ENCODE results near the gene BICDL1.

DNA sequence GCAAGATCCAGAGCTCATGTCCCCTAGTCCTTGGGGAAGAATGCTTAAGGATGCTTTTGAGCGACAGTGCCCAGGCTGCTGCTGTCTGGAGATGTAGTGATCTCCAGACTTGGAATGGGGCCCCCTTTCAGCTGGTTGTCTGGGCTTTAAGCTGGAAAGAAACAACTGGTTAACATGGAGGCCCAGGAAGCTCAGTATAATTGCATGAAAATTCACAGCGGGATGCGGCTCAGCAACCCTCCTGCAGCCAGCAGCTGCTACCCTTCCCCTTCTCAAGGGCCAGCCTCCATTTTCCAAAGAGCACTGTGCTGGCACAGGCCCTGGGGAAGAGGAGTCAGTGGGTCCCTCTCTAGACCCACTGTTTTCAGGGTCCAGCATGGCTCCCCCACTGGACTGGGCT lies 101.2 kb downstream of the BICDL1 start:
- TF ChIP-seq, protein P1, sequence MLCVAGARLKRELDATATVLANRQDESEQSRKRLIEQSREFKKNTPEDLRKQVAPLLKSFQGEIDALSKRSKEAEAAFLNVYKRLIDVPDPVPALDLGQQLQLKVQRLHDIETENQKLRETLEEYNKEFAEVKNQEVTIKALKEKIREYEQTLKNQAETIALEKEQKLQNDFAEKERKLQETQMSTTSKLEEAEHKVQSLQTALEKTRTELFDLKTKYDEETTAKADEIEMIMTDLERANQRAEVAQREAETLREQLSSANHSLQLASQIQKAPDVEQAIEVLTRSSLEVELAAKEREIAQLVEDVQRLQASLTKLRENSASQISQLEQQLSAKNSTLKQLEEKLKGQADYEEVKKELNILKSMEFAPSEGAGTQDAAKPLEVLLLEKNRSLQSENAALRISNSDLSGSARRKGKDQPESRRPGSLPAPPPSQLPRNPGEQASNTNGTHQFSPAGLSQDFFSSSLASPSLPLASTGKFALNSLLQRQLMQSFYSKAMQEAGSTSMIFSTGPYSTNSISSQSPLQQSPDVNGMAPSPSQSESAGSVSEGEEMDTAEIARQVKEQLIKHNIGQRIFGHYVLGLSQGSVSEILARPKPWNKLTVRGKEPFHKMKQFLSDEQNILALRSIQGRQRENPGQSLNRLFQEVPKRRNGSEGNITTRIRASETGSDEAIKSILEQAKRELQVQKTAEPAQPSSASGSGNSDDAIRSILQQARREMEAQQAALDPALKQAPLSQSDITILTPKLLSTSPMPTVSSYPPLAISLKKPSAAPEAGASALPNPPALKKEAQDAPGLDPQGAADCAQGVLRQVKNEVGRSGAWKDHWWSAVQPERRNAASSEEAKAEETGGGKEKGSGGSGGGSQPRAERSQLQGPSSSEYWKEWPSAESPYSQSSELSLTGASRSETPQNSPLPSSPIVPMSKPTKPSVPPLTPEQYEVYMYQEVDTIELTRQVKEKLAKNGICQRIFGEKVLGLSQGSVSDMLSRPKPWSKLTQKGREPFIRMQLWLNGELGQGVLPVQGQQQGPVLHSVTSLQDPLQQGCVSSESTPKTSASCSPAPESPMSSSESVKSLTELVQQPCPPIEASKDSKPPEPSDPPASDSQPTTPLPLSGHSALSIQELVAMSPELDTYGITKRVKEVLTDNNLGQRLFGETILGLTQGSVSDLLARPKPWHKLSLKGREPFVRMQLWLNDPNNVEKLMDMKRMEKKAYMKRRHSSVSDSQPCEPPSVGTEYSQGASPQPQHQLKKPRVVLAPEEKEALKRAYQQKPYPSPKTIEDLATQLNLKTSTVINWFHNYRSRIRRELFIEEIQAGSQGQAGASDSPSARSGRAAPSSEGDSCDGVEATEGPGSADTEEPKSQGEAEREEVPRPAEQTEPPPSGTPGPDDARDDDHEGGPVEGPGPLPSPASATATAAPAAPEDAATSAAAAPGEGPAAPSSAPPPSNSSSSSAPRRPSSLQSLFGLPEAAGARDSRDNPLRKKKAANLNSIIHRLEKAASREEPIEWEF (IDR thresholded peaks at IDR 0.05; ENCODE audit: insufficient replicate concordance, low read depth, low read length) = no peak
- TF ChIP-seq POLR2AphosphoS5 (IDR thresholded peaks at IDR 0.05; ENCODE audit: low read length) = no peak
- TF ChIP-seq GABPA (IDR thresholded peaks at IDR 0.05; ENCODE audit: low read depth) = no peak
- no peak for TF ChIP-seq TAF1 (IDR thresholded peaks at IDR 0.05; ENCODE audit: borderline replicate concordance, low read depth, low read length)
